Activated T-cell treated with anti-CD3 and anti-CD28 coated beads, Interleukin-2, amount 50 U/mL, for 24 hours (primary cell): ENCODE measurements around the gene FANCI.
"Not testable (repeated sequence)": the region's sequence is repeated elsewhere in the genome, so short reads cannot be mapped to it uniquely, and the experiment has no call there.

Experiments
- DNase-seq: peaks from one replicate; pipeline ENCODE4 v3.0.0-alpha.2; 2020
- H3K27ac Mint-ChIP-seq: 2 replicates; pipeline ENCODE4 v1.8.0; 2020; ENCODE audit warnings: mild to moderate bottlenecking, mixed read lengths
- H3K27me3 Mint-ChIP-seq: 2 replicates; pipeline ENCODE4 v1.8.0; 2020; ENCODE audit warnings: mixed read lengths
- H3K36me3 Mint-ChIP-seq: 2 replicates; pipeline ENCODE4 v1.8.0; 2020; ENCODE audit warnings: low read depth, mixed read lengths
- H3K4me1 Mint-ChIP-seq: 2 replicates; pipeline ENCODE4 v1.8.0; 2020; ENCODE audit warnings: low read depth, mixed read lengths
- H3K4me3 Mint-ChIP-seq: 2 replicates; pipeline ENCODE4 v1.8.0; 2020; ENCODE audit warnings: mild to moderate bottlenecking, moderate library complexity, mixed read lengths
- H3K9me3 Mint-ChIP-seq: 2 replicates; pipeline ENCODE4 v1.8.0; 2020; ENCODE audit warnings: mixed read lengths

Gene FANCI

GRCh38 chr15:89208256-89208655, 35.5 kb upstream of the FANCI start:
- Mint-ChIP-seq H3K36me3 (peaks cover 1% of the 10 kb centered on the region), H3K27ac (no peak overlapping the region), H3K27me3 (no peaks in the 10 kb centered on the region), H3K4me3 (no peak overlapping the region), H3K9me3 (no peaks in the 10 kb centered on the region), H3K4me1 (peaks cover 31% of the 10 kb centered on the region)
- no peak for DNase-seq

GRCh38 chr15:89209057-89209456, 34.7 kb upstream of the FANCI start:
- H3K9me3 Mint-ChIP-seq: no peaks in the 10 kb centered on the region
- H3K27ac Mint-ChIP-seq: no peak overlapping the region
- H3K27me3 Mint-ChIP-seq: no peaks in the 10 kb centered on the region
- no peaks in the 10 kb centered on the region for H3K36me3 Mint-ChIP-seq
- DNase-seq: no peak
- H3K4me3 Mint-ChIP-seq: no peak overlapping the region
- H3K4me1 Mint-ChIP-seq: peaks cover 23% of the 10 kb centered on the region

GRCh38 chr15:89211678-89212170, 32.1 kb upstream of the FANCI start:
- Mint-ChIP-seq H3K4me1 (peaks cover 5% of the 10 kb centered on the region), H3K9me3 (no peaks in the 10 kb centered on the region), H3K27me3 (no peaks in the 10 kb centered on the region), H3K36me3 (no peaks in the 10 kb centered on the region), H3K4me3 (no peak overlapping the region), H3K27ac (no peak overlapping the region)
- no peak for DNase-seq

- no peak for DNase-seq
- no peaks in the 10 kb centered on the region for H3K27me3 Mint-ChIP-seq
- H3K36me3 Mint-ChIP-seq: no peaks in the 10 kb centered on the region
- H3K4me1 Mint-ChIP-seq: no peaks in the 10 kb centered on the region
- no peaks in the 10 kb centered on the region for H3K9me3 Mint-ChIP-seq
- H3K4me3 Mint-ChIP-seq: no peak overlapping the region
- no peak overlapping the region for H3K27ac Mint-ChIP-seq
These were observed 28.2 kb upstream of the FANCI start for GRCh38 chr15:89215627-89216026.

GRCh38 chr15:89217031-89217430, 26.7 kb upstream of the FANCI start:
- Mint-ChIP-seq H3K27me3 (no peaks in the 10 kb centered on the region), H3K36me3 (no peaks in the 10 kb centered on the region), H3K27ac (no peak overlapping the region), H3K4me1 (peaks cover 4% of the 10 kb centered on the region), H3K9me3 (no peaks in the 10 kb centered on the region), H3K4me3 (no peak overlapping the region)
- no peak for DNase-seq

- Mint-ChIP-seq H3K27ac (no peak overlapping the region), H3K27me3 (no peaks in the 10 kb centered on the region), H3K4me3 (no peak overlapping the region), H3K36me3 (no peaks in the 10 kb centered on the region), H3K9me3 (no peaks in the 10 kb centered on the region), H3K4me1 (peaks cover 4% of the 10 kb centered on the region)
- no peak for DNase-seq
These were observed 25.9 kb upstream of the FANCI start for GRCh38 chr15:89217686-89218376.

GRCh38 chr15:89218531-89218930, 25.2 kb upstream of the FANCI start:
- no peaks in the 10 kb centered on the region for H3K9me3 Mint-ChIP-seq
- no peak overlapping the region for H3K4me3 Mint-ChIP-seq
- H3K36me3 Mint-ChIP-seq: no peaks in the 10 kb centered on the region
- peaks cover 4% of the 10 kb centered on the region for H3K4me1 Mint-ChIP-seq
- no peak overlapping the region for H3K27ac Mint-ChIP-seq
- no peak for DNase-seq
- H3K27me3 Mint-ChIP-seq: no peaks in the 10 kb centered on the region

- no peaks in the 10 kb centered on the region for H3K36me3 Mint-ChIP-seq
- H3K27ac Mint-ChIP-seq: no peak within 1 kb of the TSS
- H3K27me3 Mint-ChIP-seq: no peaks in the 10 kb centered on the region
- H3K4me1 Mint-ChIP-seq: peaks cover 4% of the 10 kb centered on the region
- DNase-seq: no peak
- H3K4me3 Mint-ChIP-seq: no peak within 1 kb of the TSS
- no peaks in the 10 kb centered on the region for H3K9me3 Mint-ChIP-seq
These were observed 22.2 kb upstream of the FANCI start, which contains the start of gene RLBP1 for GRCh38 chr15:89221543-89221942. Gene RLBP1 (minus strand): TSS chr15:89221579. CDS start chr15:89218975, 2,604 bp downstream.

- no peak for DNase-seq
- Mint-ChIP-seq H3K27me3 (peaks cover 4% of the 10 kb centered on the region), H3K9me3 (no peaks in the 10 kb centered on the region), H3K4me1 (peaks cover 4% of the 10 kb centered on the region), H3K36me3 (no peaks in the 10 kb centered on the region), H3K4me3 (no peak overlapping the region), H3K27ac (no peak overlapping the region)
These were observed 18.2 kb upstream of the FANCI start for GRCh38 chr15:89225588-89225987.

GRCh38 chr15:89226359-89227221, 17.2 kb upstream of the FANCI start:
- Mint-ChIP-seq H3K27me3 (peaks cover 4% of the 10 kb centered on the region), H3K27ac (no peak overlapping the region), H3K36me3 (no peaks in the 10 kb centered on the region), H3K4me3 (no peak overlapping the region), H3K4me1 (peaks cover 2% of the 10 kb centered on the region), H3K9me3 (no peaks in the 10 kb centered on the region)
- DNase-seq: no peak

- Mint-ChIP-seq H3K9me3 (no peaks in the 10 kb centered on the region), H3K4me1 (no peaks in the 10 kb centered on the region), H3K27me3 (peaks cover 6% of the 10 kb centered on the region), H3K36me3 (no peaks in the 10 kb centered on the region), H3K4me3 (no peak overlapping the region), H3K27ac (no peak overlapping the region)
- no peak for DNase-seq
These were observed 16.4 kb upstream of the FANCI start for GRCh38 chr15:89227425-89227824.

GRCh38 chr15:89230277-89230676, 13.5 kb upstream of the FANCI start:
- H3K36me3 Mint-ChIP-seq: no peaks in the 10 kb centered on the region
- no peak for DNase-seq
- no peak overlapping the region for H3K27ac Mint-ChIP-seq
- no peaks in the 10 kb centered on the region for H3K4me1 Mint-ChIP-seq
- H3K4me3 Mint-ChIP-seq: no peak overlapping the region
- peaks cover 13% of the 10 kb centered on the region for H3K27me3 Mint-ChIP-seq
- H3K9me3 Mint-ChIP-seq: no peaks in the 10 kb centered on the region

- Mint-ChIP-seq H3K4me3 (no peak overlapping the region), H3K27ac (no peak overlapping the region), H3K27me3 (peaks cover 17% of the 10 kb centered on the region), H3K36me3 (no peaks in the 10 kb centered on the region), H3K4me1 (no peaks in the 10 kb centered on the region), H3K9me3 (no peaks in the 10 kb centered on the region)
- DNase-seq: no peak
These were observed 11.9 kb upstream of the FANCI start for GRCh38 chr15:89231832-89232231.

GRCh38 chr15:89239883-89240810, 3.6 kb upstream of the FANCI start:
- not testable (repeated sequence) for H3K9me3 Mint-ChIP-seq, H3K27ac Mint-ChIP-seq, H3K27me3 Mint-ChIP-seq, DNase-seq, H3K4me3 Mint-ChIP-seq
- H3K4me1 Mint-ChIP-seq: peaks cover 13% of the 10 kb centered on the region
- H3K36me3 Mint-ChIP-seq: peaks cover 14% of the 10 kb centered on the region
